Pons (tissue), 1 donor: ENCODE results near the gene CAPN2.
"Not testable (repeated sequence)": the region's sequence is repeated elsewhere in the genome, so short reads cannot be mapped to it uniquely, and the experiment has no call there.

ENCODE experiments used
- DNase-seq: peaks from one replicate; pipeline ENCODE4 v3.0.0-alpha.2; 2016; ENCODE audit warnings: low spot score

The CAPN2 gene

GRCh38 chr1:223717123-223717522, 4.8 kb downstream of the CAPN2 start:
- DNase-seq = no peak

- DNase-seq = no peak
These were observed 5.5 kb downstream of the CAPN2 start for GRCh38 chr1:223717695-223718363.

GRCh38 chr1:223718850-223719249, 6.5 kb downstream of the CAPN2 start:
- no peak for DNase-seq

GRCh38 chr1:223720971-223721591, 8.7 kb downstream of the CAPN2 start:
- no peak for DNase-seq

- DNase-seq = no peak
These were observed 9.6 kb downstream of the CAPN2 start for GRCh38 chr1:223721658-223722607.

- no peak for DNase-seq
These were observed 11.1 kb downstream of the CAPN2 start for GRCh38 chr1:223723351-223723904.

- no peak for DNase-seq
These were observed 12.0 kb downstream of the CAPN2 start for GRCh38 chr1:223724376-223724775.

GRCh38 chr1:223725578-223725977, 13.2 kb downstream of the CAPN2 start:
- no peak for DNase-seq

- no peak for DNase-seq
These were observed 14.2 kb downstream of the CAPN2 start for GRCh38 chr1:223726380-223727001.

GRCh38 chr1:223727541-223727940, 15.2 kb downstream of the CAPN2 start:
- no peak for DNase-seq

GRCh38 chr1:223729906-223730305, 17.6 kb downstream of the CAPN2 start:
- no peak for DNase-seq

GRCh38 chr1:223730479-223731132, 18.3 kb downstream of the CAPN2 start:
- no peak for DNase-seq

- DNase-seq = peak; percentile 58
These were observed 18.9 kb downstream of the CAPN2 start for GRCh38 chr1:223731133-223731770.

- DNase-seq = peak; percentile 45
These were observed 20.9 kb downstream of the CAPN2 start for GRCh38 chr1:223732993-223733798.

- DNase-seq = peak; percentile 56
These were observed 21.8 kb downstream of the CAPN2 start for GRCh38 chr1:223733898-223734852.

- DNase-seq = not testable (repeated sequence)
These were observed 24.3 kb downstream of the CAPN2 start for GRCh38 chr1:223736638-223737037.

- DNase-seq = no peak
These were observed 25.0 kb downstream of the CAPN2 start for GRCh38 chr1:223737342-223737741.

GRCh38 chr1:223738465-223739365, 26.4 kb downstream of the CAPN2 start:
- no peak for DNase-seq
